Measurements from ENCODE around the gene RANGRF. TPM values are rescaled to one million over a fixed set of nuclear protein-coding genes. Genes with fewer than 3 reads are reported as not detected.
"Not testable (repeated sequence)": the region's sequence is repeated elsewhere in the genome, so short reads cannot be mapped to it uniquely, and the experiment has no call there.

Gene RANGRF, protein sequence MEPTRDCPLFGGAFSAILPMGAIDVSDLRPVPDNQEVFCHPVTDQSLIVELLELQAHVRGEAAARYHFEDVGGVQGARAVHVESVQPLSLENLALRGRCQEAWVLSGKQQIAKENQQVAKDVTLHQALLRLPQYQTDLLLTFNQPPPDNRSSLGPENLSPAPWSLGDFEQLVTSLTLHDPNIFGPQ
- 25.1 to 26.4 TPM (median 25.7 TPM) in 3 replicates for total RNA-seq

DNA sequence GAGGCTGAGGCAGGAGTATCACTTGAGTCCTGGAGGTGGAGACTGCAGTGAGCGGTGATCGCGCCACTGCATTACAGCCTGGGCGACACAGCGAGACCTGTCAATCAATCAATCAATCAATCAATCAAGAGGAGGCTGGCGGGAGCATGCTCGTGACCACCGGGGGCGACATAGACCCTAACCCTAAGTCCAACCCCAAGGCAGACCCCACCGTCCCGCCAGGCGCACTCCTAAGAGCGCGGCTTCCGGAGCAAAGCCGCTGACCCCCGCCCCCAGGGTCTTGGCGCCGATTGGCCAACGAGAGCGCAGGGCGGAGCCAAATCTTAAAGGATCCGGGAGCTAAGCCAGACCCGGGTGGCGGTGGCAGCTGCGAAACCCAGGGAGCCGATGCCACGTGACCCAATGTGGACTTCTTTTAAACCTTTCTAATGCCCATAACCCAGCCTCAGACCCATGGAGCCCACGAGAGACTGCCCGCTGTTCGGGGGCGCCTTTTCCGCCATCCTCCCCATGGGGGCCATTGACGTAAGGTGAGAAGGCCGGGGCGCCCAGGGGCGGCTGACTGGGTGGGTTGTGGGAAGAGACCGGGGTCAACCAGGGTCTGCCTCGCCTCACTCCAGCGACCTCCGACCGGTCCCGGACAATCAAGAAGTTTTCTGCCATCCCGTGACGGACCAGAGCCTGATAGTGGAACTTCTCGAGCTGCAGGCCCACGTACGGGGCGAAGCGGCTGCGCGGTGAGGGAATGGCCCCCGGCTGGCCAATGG lies at the start of gene RANGRF:
RANGRF (plus strand) TSS at position 335 of the 767 bp plus-strand sequence; CDS start at position 454, 119 bp downstream.
- H3K27ac Mint-ChIP-seq: peak within 1 kb of the TSS; percentile 87
- no peaks in the 10 kb centered on the region for H3K27me3 Mint-ChIP-seq (ENCODE audit: low read depth)
- no peaks in the 10 kb centered on the region for H3K36me3 Mint-ChIP-seq
- H3K9me3 Mint-ChIP-seq: no peaks in the 10 kb centered on the region
- peaks cover 18% of the 10 kb centered on the region for H3K4me1 Mint-ChIP-seq
- H3K4me3 Mint-ChIP-seq: peak within 1 kb of the TSS; percentile 93
- peak; percentile 65 to 78 for DNase-seq (ENCODE audit: low spot score in 2 of 2, unreplicated experiment in 2 of 2)
- TF ChIP-seq, protein P1, sequence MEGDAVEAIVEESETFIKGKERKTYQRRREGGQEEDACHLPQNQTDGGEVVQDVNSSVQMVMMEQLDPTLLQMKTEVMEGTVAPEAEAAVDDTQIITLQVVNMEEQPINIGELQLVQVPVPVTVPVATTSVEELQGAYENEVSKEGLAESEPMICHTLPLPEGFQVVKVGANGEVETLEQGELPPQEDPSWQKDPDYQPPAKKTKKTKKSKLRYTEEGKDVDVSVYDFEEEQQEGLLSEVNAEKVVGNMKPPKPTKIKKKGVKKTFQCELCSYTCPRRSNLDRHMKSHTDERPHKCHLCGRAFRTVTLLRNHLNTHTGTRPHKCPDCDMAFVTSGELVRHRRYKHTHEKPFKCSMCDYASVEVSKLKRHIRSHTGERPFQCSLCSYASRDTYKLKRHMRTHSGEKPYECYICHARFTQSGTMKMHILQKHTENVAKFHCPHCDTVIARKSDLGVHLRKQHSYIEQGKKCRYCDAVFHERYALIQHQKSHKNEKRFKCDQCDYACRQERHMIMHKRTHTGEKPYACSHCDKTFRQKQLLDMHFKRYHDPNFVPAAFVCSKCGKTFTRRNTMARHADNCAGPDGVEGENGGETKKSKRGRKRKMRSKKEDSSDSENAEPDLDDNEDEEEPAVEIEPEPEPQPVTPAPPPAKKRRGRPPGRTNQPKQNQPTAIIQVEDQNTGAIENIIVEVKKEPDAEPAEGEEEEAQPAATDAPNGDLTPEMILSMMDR (IDR thresholded peaks at IDR 0.05; ENCODE audit: unreplicated experiment): no peak

DNA sequence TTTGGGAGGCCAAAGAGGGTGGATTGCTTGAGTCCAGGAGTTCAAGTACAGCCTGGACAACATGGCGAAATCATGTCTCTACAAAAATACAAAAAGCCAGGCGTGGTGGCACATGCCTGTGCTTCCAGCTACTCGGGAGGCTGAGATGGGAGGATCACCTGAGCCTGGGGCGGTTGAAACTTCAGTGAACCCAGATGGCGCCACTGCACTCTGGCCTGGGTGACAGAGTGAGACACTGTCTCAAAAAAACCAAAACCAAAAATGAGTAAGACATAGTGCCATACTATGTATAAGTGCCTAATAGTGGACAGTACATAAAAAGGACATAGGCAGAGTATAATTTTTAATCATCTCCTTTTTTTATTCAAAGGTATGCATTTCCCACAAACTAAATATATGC lies 44.6 kb upstream of the RANGRF start:
- no peak for DNase-seq (ENCODE audit: low spot score in 2 of 2, unreplicated experiment in 2 of 2)
- H3K27ac Mint-ChIP-seq: no peak overlapping the region
- H3K9me3 Mint-ChIP-seq: no peaks in the 10 kb centered on the region
- H3K4me3 Mint-ChIP-seq: no peak overlapping the region
- peaks cover 6% of the 10 kb centered on the region for H3K4me1 Mint-ChIP-seq
- H3K27me3 Mint-ChIP-seq (ENCODE audit: low read depth): no peaks in the 10 kb centered on the region
- H3K36me3 Mint-ChIP-seq: peaks cover 6% of the 10 kb centered on the region
- TF ChIP-seq, protein P1 (IDR thresholded peaks at IDR 0.05; ENCODE audit: unreplicated experiment): no peak

DNA sequence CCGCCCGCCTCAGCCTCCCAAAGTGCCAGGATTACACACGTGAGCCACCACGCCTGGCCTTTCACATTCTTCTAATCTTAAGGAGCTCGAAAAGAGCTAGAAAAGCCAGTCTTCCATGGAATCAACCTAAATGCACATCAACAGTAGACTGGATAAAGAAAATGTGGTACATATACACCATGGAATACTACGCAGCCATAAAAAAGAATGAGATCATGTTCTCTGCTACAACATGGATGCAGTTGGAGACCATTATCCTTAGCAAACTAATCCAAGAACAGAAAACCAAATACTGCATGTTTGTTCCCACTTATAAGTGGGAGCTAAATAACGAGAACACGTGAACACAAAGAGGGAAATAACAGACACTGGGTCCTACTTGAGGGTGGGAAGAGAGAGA lies 43.7 kb upstream of the RANGRF start:
- no peak overlapping the region for H3K27ac Mint-ChIP-seq
- no peak for DNase-seq (ENCODE audit: low spot score in 2 of 2, unreplicated experiment in 2 of 2)
- no peak overlapping the region for H3K4me3 Mint-ChIP-seq
- H3K9me3 Mint-ChIP-seq: no peaks in the 10 kb centered on the region
- H3K27me3 Mint-ChIP-seq (ENCODE audit: low read depth): no peaks in the 10 kb centered on the region
- peaks cover 11% of the 10 kb centered on the region for H3K4me1 Mint-ChIP-seq
- H3K36me3 Mint-ChIP-seq: peaks cover 6% of the 10 kb centered on the region
- TF ChIP-seq, protein P1 (IDR thresholded peaks at IDR 0.05; ENCODE audit: unreplicated experiment): no peak

DNA sequence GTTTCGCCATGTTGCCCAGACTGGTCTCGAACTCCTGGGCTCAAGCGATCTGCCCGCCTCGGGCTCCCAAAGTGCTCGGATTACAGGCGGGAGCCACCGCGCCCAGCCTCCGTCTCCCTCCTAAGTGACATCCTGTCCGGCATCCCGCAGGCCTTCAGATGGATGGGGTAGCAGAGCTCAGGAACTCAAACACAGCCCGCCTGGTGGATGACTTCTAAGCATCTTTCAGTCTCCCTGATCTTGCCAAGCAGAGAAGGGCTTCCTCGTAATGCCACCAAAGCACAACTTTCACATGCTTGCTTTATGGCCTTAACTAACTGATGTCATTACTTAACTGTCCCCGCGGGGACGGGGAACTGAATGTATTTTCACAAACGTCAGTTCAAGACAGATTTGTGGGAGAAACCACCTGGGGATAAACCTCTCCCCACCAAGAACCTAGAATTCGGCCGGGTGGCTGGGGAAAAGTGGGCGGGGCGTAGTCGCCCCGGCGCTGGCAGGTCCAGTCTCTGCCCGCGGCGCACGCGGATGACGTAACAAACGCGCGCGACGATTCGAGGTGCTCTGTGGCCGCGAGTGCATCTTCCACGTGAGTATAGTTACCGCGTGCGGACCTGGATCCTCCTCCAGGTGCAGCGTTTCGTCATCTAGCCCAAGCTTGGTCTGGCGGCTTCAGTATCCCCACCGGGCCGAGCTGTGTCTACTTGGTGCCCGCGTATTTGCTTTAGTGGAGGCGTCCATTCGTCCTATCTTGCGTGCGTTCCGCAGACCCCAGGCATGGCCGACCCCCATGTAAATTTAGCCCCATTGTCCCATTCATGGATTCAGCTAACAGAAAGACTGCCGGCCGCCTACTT lies 39.5 kb upstream of the RANGRF start, which contains the start of gene PFAS:
PFAS (plus strand) TSS at position 539 of the 857 bp plus-strand sequence. CDS start 4,649 bp downstream, outside the sequence.
- Mint-ChIP-seq H3K27me3 (ENCODE audit: low read depth) (no peaks in the 10 kb centered on the region), H3K4me1 (peaks cover 21% of the 10 kb centered on the region), H3K27ac (peak within 1 kb of the TSS; percentile 99), H3K9me3 (no peaks in the 10 kb centered on the region), H3K4me3 (peak within 1 kb of the TSS; percentile 94), H3K36me3 (peaks cover 5% of the 10 kb centered on the region)
- DNase-seq (ENCODE audit: low spot score in 2 of 2, unreplicated experiment in 2 of 2): peak; percentile 95 to 98
- TF ChIP-seq, protein P1 (IDR thresholded peaks at IDR 0.05; ENCODE audit: unreplicated experiment): no peak

DNA sequence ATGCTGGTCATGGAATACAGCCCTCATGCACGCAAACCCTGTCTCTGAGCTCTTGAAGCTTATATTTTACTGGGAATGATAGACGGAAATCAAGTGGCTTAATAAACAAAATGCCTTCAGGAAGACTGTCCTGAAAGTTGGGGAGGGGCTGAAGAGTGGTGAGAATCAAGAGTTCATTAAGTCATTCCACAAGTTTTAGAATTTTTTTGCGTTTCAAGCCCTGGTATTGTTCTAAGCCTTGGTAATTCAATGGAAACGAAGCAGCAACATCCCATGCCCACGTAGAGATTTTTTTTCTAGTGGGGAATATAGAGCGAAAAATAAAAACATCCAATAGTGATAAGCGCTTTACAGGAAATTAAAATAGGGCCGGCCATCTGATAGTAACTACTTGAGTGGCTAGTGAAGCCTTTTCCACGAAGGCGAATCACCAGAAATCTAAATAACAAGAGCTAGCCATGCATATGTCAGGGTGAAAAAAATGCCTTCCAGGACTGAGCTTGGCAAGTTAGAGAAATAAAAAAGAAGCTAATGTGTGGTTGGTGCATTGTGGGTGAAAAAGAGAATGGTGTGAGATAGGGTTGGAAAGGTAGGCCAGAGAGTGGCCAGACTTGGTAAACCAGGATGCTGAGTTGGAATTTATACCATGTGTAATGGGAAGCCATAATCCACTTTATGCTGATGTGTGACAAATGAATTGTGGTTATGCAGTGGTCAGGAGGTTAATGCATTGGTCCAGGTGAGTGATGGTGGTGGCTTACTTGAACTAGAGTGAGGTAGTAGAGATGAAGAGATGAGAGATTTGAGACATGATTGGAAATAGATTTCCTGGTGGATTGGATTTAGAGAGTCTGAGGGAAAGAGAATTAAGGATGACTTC lies 38.6 kb upstream of the RANGRF start:
- TF ChIP-seq, protein P1 (IDR thresholded peaks at IDR 0.05; ENCODE audit: unreplicated experiment): no peak
- H3K27me3 Mint-ChIP-seq (ENCODE audit: low read depth): no peaks in the 10 kb centered on the region
- DNase-seq (ENCODE audit: low spot score in 2 of 2, unreplicated experiment in 2 of 2): no peak
- H3K9me3 Mint-ChIP-seq: no peaks in the 10 kb centered on the region
- H3K27ac Mint-ChIP-seq: peak overlapping the region; percentile 99
- peaks cover 5% of the 10 kb centered on the region for H3K36me3 Mint-ChIP-seq
- peak overlapping the region; percentile 94 for H3K4me3 Mint-ChIP-seq
- H3K4me1 Mint-ChIP-seq: peaks cover 21% of the 10 kb centered on the region

DNA sequence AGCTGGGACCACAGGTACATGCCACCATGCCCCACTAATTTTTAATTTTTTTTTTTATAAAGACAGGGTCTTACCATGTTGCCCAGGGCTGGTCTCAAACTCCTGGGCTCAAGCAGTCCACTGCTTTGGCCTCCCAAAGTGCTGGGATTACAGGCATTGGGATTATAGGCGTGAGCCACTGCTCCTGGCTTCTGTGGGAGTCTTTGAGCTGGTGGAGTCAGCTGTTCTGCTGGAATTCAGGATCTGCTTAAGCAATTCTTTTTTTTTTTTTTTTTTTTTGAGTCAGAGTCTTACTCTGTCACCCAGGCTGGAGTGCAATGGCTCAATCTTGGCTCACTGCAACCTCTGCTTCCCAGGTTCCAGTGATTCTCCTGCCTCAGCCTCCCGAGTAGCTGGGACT lies 37.1 kb upstream of the RANGRF start:
- not testable (repeated sequence) for H3K4me3 Mint-ChIP-seq

More for the DNA sequence above, 37.1 kb upstream of the RANGRF start:
- peaks cover 21% of the 10 kb centered on the region for H3K4me1 Mint-ChIP-seq
- H3K36me3 Mint-ChIP-seq: peaks cover 10% of the 10 kb centered on the region
- H3K27ac Mint-ChIP-seq; DNase-seq (ENCODE audit: low spot score in 2 of 2, unreplicated experiment in 2 of 2); H3K27me3 Mint-ChIP-seq (ENCODE audit: low read depth); H3K9me3 Mint-ChIP-seq: not testable (repeated sequence)

Data from mesothelial cell of epicardium (in vitro differentiated cells).